OCI-LY1 (cell line): ENCODE data around the gene ABI3.

Experiments
- CTCF ChIP-seq: fragments of 200-600 bp; sonication (generic), shearing (Covaris generic); IDR thresholded peaks from 2 replicates; pipeline ENCODE4 v1.5.1; 2017; ENCODE audit warnings: mild to moderate bottlenecking, antibody characterized with exemption, low read length, moderate library complexity, mixed read lengths
- EZH2 ChIP-seq: fragments of 200-600 bp; sonication (generic), shearing (Covaris generic); IDR thresholded peaks from 2 replicates; pipeline ENCODE4 v1.8.0; 2017; ENCODE audit warnings: borderline replicate concordance, mixed run types, mild to moderate bottlenecking, antibody characterized with exemption, low read length, moderate library complexity, mixed read lengths

GRCh38 chr17:49252148-49252695 lies 41.7 kb downstream of the ABI3 start:
- no peak for TF ChIP-seq CTCF
- no peak for TF ChIP-seq EZH2
